Measurements from ENCODE around the gene SDHA.
"Not testable (repeated sequence)": the region's sequence is repeated elsewhere in the genome, so short reads cannot be mapped to it uniquely, and the experiment has no call there.

Gene SDHA

DNA sequence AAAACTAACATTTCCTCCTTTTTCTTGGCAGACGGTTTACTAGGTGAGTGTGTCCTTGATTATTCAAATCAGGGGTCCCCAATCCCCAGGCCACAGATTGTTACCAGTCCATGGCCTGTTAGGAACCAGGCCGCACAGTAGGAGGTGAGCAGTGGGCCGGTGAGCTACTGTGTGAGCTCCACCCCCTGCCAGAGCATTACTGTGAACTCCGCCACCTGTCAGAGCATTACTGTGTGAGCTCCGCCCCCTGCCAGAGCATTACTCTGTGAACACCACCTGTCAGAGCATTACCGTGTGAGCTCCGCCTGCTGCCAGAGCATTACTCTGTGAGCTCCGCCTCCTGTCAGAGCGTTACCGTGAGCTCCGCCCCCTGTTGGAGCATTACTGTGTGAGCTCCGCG lies 39.0 kb downstream of the SDHA start:
- DNase-seq (ENCODE audit: low read depth), result no peak

- DNase-seq (ENCODE audit: low read depth), result not testable (repeated sequence)
Observed at GRCh38 chr5:263275-263974, 45.3 kb downstream of the SDHA start.

DNA sequence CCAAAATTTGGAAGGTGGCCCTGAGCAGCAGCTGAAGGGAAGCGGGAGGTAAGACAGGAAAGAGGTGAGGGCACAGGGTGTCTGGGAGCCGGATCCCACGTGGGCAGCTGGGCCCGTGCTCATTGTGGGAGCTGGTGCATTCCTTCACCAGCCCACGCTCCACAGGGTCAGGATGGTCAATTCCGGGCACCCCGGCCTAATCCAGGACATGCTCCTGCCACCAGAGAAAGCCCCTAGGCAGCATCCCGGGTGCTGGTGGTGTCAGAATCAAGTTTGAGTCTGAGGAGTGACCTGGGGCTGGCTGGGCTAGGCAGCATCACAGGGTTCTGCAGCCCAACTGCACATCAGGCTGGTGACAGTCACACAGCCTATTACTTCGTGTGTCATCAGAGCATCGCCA lies 46.2 kb downstream of the SDHA start:
- no peak for DNase-seq (ENCODE audit: low read depth)

DNA sequence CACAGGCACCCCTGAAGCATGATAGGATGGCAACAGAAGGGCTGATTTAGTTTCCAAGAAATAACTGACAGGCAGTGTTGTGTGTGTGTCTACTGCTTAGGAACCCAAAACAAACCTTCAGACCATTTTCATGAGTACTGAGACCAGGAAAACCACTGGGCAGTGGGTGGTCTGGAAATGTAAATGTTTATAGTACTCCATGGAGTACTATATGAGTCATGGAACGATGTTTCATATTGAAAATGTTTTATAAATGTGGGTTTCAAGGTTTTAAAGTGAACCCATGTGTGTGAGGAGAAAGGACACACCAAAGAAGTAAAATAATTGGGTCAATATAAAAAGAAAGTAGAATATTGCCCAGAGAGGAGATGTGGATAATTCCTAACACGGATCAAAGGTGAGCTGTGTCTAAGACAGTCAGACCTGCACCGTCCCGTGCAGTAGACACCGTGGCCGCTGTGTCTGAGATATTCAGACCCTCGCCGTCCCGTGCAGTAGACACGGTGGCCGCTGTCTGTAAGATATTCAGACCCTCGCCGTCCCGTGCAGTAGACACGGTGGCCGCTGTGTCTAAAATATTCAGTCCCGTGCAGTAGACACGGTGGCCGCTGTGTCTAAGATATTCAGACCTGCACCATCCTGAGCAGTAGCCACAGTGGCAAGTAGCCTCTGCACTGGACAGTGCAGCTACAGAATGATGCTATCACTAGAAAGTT lies 48.3 kb downstream of the SDHA start:
- DNase-seq (ENCODE audit: low read depth), result not testable (repeated sequence)

DNA sequence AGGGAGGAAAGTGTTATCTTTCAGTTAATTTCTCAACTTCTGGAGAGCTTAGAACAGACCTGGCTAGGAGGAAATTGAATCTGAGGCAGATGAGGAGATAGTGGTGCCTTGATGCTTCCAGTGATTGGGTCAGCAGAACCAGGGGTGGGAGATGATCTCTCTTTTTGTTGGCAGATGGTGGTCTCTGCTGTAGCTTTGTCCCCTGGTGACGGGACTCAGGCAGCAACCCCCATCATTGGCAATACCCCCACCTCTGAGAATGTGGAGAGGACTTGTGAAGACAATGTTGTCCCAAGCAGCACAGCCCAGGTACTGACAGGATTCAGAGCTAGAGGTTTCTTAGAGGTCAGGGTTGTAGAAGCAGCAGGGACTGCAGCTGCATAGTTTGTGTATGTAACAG lies 49.6 kb downstream of the SDHA start:
- no peak for DNase-seq (ENCODE audit: low read depth)

GRCh38 chr5:270340-270739 lies 52.2 kb downstream of the SDHA start:
- DNase-seq (ENCODE audit: low read depth), result no peak

GRCh38 chr5:271828-272167 lies 53.7 kb downstream of the SDHA start:
- not testable (repeated sequence) for DNase-seq (ENCODE audit: low read depth)

DNA sequence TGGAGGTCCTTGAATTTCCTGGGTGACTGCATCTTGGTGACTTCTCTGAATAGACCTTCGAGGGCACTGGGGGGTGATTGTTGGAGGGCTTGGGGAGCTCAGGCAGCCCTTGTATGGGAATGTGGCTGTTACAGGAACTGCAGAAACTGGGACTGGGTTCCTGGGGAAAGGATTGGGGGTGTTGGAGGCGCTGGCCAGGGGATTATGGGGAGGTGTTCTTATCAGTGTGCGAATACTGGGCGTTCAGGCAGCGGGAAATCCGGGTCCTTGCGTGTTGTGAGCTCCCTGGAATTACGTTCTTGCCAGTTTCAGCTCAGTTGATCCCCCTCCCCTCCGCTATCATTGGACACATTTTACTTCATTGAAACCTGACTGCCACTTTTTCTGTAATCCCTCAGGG lies 55.0 kb downstream of the SDHA start:
- not testable (repeated sequence) for DNase-seq (ENCODE audit: low read depth)

- DNase-seq (ENCODE audit: low read depth), result not testable (repeated sequence)
Observed at GRCh38 chr5:273491-273890, 55.4 kb downstream of the SDHA start.

GRCh38 chr5:274346-274745 lies 56.2 kb downstream of the SDHA start:
- not testable (repeated sequence) for DNase-seq (ENCODE audit: low read depth)

- DNase-seq (ENCODE audit: low read depth), result no peak
Observed at GRCh38 chr5:278646-279045, 60.5 kb downstream of the SDHA start.

DNA sequence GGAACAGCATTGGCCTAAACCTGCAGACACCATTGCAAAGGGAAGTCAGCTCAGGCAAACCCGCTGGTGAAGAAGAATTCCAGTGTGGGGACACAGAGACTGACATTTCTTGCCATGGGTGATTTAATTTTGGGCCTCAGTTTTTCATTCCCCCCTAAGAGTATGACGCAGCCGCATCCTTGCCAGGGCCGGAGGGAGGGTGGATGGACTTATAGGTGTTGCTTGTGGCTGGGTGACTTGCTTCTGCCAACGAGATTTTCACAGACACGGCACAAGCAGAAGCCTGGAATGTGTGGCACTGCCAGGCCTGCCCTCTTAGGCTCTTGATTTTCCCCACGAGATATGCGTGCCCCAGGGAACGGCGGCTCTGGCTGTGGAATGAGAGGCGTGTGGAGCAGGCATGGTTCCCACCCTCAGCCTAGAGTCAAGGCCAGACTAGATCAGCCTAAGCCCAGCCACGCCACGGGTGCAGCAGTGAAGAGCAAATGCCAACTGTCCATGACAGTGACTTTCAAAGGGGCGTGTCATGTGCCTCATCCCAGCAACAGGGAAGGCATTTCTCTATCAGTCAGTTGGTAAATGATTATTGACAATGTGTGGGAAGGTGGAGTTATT lies 61.0 kb downstream of the SDHA start:
- DNase-seq (ENCODE audit: low read depth), result not testable (repeated sequence)

DNA sequence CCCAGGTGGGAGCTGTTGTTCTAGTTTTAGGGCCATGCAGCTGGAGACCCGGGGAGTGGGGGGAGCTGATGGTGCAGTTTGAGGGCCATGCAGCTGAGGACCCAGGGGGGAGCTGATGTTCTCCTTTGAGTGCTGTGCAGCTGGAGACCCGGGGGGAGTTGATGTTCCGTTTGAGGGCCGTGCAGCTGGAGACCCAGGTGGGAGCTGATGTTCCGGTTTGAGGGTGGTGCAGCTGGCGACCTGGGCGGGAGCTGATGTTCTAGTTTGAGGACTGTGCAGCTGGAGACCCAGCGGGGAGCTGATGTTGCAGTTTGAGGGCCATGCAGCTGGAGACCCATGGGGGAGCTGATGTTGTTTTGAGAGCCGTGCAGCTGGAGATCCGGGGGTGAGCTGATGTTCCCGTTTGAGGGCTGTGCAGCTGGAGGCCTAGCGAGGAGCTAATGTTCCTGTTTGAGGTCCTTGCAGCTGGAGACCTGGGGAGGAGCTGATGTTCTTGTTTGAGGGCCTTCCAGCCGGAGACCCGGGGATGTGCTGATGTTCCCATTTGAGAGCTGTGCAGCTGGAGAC lies 68.0 kb downstream of the SDHA start:
- no peak for DNase-seq (ENCODE audit: low read depth)

DNA sequence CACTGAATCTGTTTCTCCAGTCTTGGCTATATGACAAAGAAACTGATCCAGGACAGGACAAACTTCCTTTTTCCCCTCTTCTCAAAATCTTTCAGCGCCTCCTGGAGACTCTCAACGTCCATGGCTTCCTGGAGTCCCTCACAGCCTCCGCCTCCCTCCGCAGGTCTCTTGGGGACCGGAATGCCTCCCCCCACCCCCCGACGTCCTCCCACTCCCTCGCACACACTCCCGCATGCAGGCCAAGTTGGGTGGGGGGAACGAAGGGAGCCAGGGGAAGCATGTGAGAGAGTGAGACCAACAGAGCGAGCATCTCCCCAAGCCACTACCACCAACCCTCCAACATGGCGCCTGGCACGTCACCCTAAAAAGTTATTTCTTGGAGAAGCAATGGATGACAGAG lies 72.1 kb downstream of the SDHA start:
- not testable (repeated sequence) for DNase-seq (ENCODE audit: low read depth)

DNA sequence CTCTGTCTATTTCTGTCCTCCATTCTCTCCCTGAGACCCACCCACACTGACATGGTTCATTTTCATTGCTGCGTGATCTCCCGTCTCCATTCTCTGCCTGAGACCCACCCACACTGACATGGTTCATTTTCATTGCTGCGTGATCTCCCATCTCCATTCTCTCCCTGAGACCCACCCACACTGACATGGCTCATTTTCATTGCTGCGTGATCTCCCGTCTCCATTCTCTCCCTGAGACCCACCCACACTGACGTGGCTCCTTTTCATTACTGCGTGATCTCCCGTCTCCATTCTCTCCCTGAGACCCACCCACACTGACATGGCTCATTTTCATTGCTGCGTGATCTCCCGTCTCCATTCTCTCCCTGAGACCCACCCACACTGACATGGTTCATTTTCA lies 73.2 kb downstream of the SDHA start:
- DNase-seq (ENCODE audit: low read depth), result not testable (repeated sequence)

GRCh38 chr5:294788-295187 lies 76.7 kb downstream of the SDHA start:
- not testable (repeated sequence) for DNase-seq (ENCODE audit: low read depth)

- not testable (repeated sequence) for DNase-seq (ENCODE audit: low read depth)
Observed at GRCh38 chr5:296207-296606, 78.1 kb downstream of the SDHA start.

DNA sequence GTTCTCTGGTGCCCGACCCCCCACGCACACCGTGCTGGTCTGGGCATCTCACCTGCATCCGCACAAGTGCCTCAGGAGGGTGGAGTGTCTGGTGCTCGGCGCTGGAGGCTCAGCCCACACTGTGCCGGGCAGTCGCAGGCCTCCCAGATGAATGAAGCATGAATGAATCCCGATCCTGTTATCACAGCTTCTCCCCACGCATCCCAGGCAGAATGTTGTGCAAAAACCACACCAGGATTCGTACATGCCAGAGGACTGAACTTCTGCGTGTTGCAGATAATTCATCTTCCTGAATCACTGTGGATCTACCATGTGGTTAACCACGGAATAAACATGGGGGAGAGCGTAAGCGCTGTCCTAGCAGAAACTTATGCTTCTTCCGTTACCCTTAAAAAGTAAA lies 78.8 kb downstream of the SDHA start:
- not testable (repeated sequence) for DNase-seq (ENCODE audit: low read depth)

DNA sequence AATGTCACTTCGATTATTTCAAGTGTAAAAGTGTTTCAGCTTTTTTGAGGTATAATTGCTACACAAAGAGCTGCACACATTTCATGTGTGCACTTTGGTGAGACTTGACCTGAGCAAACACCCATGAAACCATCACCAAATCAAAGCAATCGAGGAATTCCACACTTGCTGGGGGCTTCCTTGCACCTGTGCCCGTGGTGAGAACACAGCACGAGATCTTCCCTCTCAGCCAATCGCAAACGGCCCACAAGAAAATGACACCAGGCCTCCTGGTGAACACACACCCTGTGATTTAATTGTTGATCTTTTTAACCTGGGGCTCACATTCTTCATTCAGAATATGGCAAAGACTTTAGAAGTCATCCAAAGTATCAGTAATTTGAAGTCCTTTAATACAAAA lies 79.3 kb downstream of the SDHA start:
- DNase-seq (ENCODE audit: low read depth), result not testable (repeated sequence)

GRCh38 chr5:297991-298736 lies 80.0 kb downstream of the SDHA start:
- not testable (repeated sequence) for DNase-seq (ENCODE audit: low read depth)

- no peak for DNase-seq (ENCODE audit: low read depth)
Observed at GRCh38 chr5:298737-299125, 80.6 kb downstream of the SDHA start.

DNA sequence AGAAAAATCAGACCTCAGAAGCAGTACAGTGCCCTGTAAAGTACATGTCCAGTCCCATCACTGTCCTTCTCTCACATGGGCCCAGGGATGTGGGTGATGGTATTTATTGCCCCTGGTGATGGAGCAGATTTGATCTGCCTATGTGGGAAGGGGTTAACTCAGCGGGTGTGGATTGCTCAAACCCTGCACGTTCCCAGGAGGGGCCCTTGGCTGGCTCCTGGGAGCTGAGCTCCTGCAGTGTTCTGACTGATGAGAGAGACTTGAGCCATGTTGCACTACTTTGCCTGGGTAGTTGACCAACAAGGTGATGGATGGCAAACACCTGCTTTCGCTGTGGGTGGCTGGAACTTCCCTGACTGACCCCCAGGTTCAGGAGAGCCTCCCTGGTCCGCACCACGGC lies 81.8 kb downstream of the SDHA start:
- DNase-seq (ENCODE audit: low read depth), result not testable (repeated sequence)

All from stimulated activated CD4-positive, alpha-beta T cell treated with anti-CD3 and anti-CD28 coated beads, Interleukin-2, amount 100 ng/mL, for 4 hours (primary cell).